ENCODE data around the gene TAF4.

Gene TAF4

GRCh38 chr20:61970357-61970756 lies 95.3 kb downstream of the TAF4 start:
- DNase-seq (ENCODE audit: low read depth, low spot score) = no peak
- TF ChIP-seq, protein P1, sequence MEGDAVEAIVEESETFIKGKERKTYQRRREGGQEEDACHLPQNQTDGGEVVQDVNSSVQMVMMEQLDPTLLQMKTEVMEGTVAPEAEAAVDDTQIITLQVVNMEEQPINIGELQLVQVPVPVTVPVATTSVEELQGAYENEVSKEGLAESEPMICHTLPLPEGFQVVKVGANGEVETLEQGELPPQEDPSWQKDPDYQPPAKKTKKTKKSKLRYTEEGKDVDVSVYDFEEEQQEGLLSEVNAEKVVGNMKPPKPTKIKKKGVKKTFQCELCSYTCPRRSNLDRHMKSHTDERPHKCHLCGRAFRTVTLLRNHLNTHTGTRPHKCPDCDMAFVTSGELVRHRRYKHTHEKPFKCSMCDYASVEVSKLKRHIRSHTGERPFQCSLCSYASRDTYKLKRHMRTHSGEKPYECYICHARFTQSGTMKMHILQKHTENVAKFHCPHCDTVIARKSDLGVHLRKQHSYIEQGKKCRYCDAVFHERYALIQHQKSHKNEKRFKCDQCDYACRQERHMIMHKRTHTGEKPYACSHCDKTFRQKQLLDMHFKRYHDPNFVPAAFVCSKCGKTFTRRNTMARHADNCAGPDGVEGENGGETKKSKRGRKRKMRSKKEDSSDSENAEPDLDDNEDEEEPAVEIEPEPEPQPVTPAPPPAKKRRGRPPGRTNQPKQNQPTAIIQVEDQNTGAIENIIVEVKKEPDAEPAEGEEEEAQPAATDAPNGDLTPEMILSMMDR (IDR thresholded peaks at IDR 0.05; ENCODE audit: low read depth, low read length) = no peak
- H3K4me3 ChIP-seq (ENCODE audit: low read depth, low read length) = no peak overlapping the region
- in situ Hi-C loops (cut with HindIII; ENCODE audit: low sequenced_read_pairs) = no loop called here

GRCh38 chr20:61969806-61970205 lies 95.9 kb downstream of the TAF4 start:
- no peak for DNase-seq (ENCODE audit: low read depth, low spot score)
- TF ChIP-seq, protein P1 (IDR thresholded peaks at IDR 0.05; ENCODE audit: low read depth, low read length) = no peak
- no peak overlapping the region for H3K4me3 ChIP-seq (ENCODE audit: low read depth, low read length)
- in situ Hi-C loops (cut with HindIII; ENCODE audit: low sequenced_read_pairs) = no loop called here

DNA sequence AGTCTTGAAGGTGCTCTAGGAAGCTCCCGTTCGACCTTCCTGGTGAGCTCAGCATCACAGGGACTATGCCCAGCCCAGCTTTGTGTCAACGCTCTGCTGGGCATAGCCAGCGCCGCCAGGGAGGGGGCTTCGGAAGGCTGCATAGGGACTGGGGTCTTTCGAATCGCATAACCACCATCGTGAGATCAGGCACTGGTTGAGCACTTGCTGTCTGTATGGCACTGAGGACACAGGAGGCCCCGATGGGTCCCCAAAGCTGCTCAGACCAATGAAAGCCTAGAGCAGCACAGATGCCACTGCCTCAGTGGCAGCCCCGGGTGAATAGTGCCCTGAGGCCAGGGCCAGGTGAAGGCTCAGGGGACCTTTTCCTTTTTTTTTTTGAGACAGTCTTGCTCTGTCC lies 96.7 kb downstream of the TAF4 start:
- in situ Hi-C loops (cut with HindIII; ENCODE audit: low sequenced_read_pairs) = no loop called here
- TF ChIP-seq, protein P1 (IDR thresholded peaks at IDR 0.05; ENCODE audit: low read depth, low read length) = no peak
- DNase-seq (ENCODE audit: low read depth, low spot score) = no peak

DNA sequence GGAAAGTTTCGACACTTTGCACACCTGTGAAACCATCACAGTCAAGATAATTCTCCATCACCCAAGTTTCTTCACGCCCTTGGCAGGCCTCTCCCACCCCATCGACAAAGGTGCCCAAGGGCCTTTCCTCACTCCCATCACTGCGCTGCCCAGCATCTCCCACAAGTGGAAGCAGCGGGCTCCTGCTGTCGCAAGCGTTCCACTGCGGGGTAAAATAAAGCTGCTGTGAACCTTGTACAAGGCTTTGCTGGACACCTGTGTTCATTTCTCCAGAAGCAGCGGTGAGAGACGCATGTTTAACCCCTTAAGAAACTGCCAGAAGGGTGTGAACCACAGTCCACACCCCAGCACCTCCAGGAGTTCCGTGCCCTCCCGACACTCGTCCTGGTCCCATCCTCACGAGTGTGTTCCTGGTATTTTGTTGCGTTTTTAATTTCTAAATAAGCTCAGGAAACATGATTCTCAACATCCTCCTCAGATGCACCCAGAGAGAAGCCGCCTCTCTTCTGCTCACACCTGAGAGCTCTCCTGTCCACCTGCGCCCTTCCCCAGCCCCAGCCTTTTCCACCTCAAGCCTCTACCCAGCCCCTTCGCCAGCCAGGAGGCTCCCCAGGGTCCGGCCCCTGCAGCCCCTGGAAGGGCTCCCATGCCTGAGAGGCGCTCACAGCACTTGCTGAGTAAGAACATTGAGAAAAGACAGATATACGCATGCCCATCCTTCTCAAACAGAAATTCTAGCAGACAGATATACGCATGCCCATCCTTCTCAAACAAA lies 97.5 kb downstream of the TAF4 start:
- DNase-seq (ENCODE audit: low read depth, low spot score) = no peak
- H3K4me3 ChIP-seq (ENCODE audit: low read depth, low read length) = no peak overlapping the region
- TF ChIP-seq, protein P1 (IDR thresholded peaks at IDR 0.05; ENCODE audit: low read depth, low read length) = no peak
- in situ Hi-C loops (cut with HindIII; ENCODE audit: low sequenced_read_pairs) = no loop called here

More for the DNA sequence above, 96.7 kb downstream of the TAF4 start:
- H3K4me3 ChIP-seq (ENCODE audit: low read depth, low read length) = no peak overlapping the region

DNA sequence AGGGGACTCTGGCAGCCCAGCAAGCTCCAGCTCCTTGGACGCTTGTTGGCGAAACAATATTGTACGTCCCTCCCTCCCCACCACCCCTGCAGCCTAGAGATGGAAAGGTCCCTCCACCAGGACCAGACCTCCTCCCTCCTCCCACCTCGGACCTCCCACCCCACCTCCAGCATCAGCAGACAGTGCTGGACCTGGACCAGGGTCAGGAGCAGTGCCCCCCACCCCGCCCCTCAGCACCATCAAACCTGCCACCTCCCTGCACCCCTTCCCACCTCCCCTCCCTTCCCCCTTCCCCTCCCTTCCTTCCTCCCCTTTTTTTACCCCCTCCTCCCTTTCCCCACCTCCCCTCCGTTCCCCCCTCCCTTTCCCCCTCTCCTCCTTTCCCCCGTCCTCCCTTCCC lies 98.4 kb downstream of the TAF4 start:
- H3K4me3 ChIP-seq (ENCODE audit: low read depth, low read length) = no peak overlapping the region
- TF ChIP-seq, protein P1 (IDR thresholded peaks at IDR 0.05; ENCODE audit: low read depth, low read length) = no peak
- no peak for DNase-seq (ENCODE audit: low read depth, low spot score)
- in situ Hi-C loops (cut with HindIII; ENCODE audit: low sequenced_read_pairs) = no loop called here

DNA sequence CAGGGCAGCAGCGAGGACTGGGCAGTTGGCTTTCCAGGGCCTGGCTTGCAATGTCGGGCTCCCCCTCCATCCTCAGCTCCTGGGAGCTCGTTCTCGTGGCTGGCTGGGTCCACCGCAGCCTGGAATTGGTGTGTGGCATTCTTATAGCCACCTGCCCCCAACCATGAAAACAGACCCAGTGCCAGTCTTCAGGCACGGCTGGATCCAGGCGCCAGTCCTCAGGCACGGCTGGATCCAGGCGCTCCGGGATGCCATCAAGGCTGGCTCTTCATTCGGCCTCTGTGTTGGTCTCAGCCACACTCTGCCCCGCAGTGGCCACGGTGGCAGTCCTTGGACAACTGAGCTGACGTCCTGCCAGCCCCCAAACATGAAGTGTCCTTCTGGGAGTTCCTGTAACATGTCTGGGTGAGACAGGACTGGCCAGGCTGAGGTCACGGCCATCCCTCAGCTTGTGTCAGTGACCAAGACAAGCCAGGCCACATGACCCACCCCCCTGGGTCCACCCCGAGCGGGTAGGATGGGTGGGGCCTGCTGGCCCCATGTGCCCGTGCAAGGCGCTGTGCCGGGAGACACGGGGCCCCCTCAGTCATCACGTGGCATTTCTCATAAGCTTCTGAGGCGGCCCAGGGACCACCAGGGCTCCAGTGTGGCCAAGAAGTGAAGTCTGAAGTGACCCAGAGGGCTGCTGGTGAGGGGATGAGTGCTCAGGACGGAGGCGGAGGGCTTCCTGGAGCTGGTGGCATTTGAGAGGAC lies 99.0 kb downstream of the TAF4 start:
- in situ Hi-C loops (cut with HindIII; ENCODE audit: low sequenced_read_pairs) = no loop called here
- H3K4me3 ChIP-seq (ENCODE audit: low read depth, low read length) = no peak overlapping the region
- no peak for DNase-seq (ENCODE audit: low read depth, low spot score)
- TF ChIP-seq, protein P1 (IDR thresholded peaks at IDR 0.05; ENCODE audit: low read depth, low read length) = no peak

Data from astrocyte of the spinal cord (primary cell).